ENCODE measurements around the gene E2F8. TPM values are rescaled to one million over a fixed set of nuclear protein-coding genes. Genes with fewer than 3 reads are reported as not detected.
"Not testable (repeated sequence)": the region's sequence is repeated elsewhere in the genome, so short reads cannot be mapped to it uniquely, and the experiment has no call there.

The E2F8 gene
- total and polyA plus RNA-seq, 2 donors (not counting 1 experiment from before 2014, with no cell fraction given) = 0.22 to 0.24 TPM

GRCh38 chr11:19258641-19259230 lies 18.0 kb upstream of the E2F8 start:
- DNase-seq (no peak), ATAC-seq (ENCODE audit: low read depth) (no peak)
- Mint-ChIP-seq H3K4me1 (no peaks in the 10 kb centered on the region), H3K27me3 (peaks cover 8% of the 10 kb centered on the region), H3K9me3 (ENCODE audit: insufficient read depth) (peaks cover 4% of the 10 kb centered on the region), H3K27ac (no peak overlapping the region), H3K4me3 (no peak overlapping the region)
- no peak overlapping the region for H3K4me2 ChIP-seq (replicated peaks; ENCODE audit: low read depth, low read length, poor library complexity, severe bottlenecking)
- no peaks in the 10 kb centered on the region for H3K36me3 ChIP-seq (replicated peaks in 1 of 2; ENCODE audit: control extremely low read depth in 1 of 2, control insufficient read depth in 1 of 2, extremely low read depth in 1 of 2, insufficient read depth in 2 of 2, low read length in 1 of 2)
- 81% methylated on average over 3 of the region's 4 CpGs for WGBS (ENCODE audit: insufficient coverage)
- H3K27me3 ChIP-seq (replicated peaks in 1 of 4; ENCODE audit: control extremely low read depth in 1 of 4, control insufficient read depth in 3 of 4, insufficient read depth in 4 of 4, low read length in 3 of 4) = peaks cover 0 to 2% (median 0%) of the 10 kb centered on the region in 4 experiments
- ChIA-PET CTCF (interaction anchor here (0.9 to 3.9 kb wide), 10 partner anchors 8 to 301 kb away, joined by 3 to 40 read pairs (median 6); no protein-coding TSS in a partner anchor), POLR2A (no interaction called here)
- H3K4me3 ChIP-seq (ENCODE audit: control extremely low read depth in 1 of 5, extremely low read depth in 1 of 5, insufficient read depth in 1 of 5, low read depth in 2 of 5, low read length in 4 of 5) = no peak overlapping the region
- H4K20me1 ChIP-seq (ENCODE audit: control insufficient read depth, insufficient read depth, low read length, poor library complexity, severe bottlenecking) = no peaks in the 10 kb centered on the region
- intact Hi-C loops (cut with micrococcal nuclease) = loop anchor here (2.0 kb wide), 1 partner anchor 18 kb away; the partner anchor contains the start of gene E2F8
- no peak overlapping the region for H2AFZ ChIP-seq (ENCODE audit: insufficient read depth, low read depth, low read length, poor library complexity, severe bottlenecking)
- H3K27ac ChIP-seq (ENCODE audit: low read length in 2 of 2) = no peak overlapping the region
- no peaks in the 10 kb centered on the region for H3K4me1 ChIP-seq (ENCODE audit: control insufficient read depth in 2 of 2, insufficient read depth in 2 of 2, low read length in 2 of 2)
- no peak overlapping the region for H3K9ac ChIP-seq (ENCODE audit: low read length)
- no peak for TF ChIP-seq CTCF (IDR thresholded peaks at IDR 0.05)
- TF ChIP-seq EZH2 (IDR thresholded peaks at IDR 0.05; ENCODE audit: borderline replicate concordance, insufficient read depth, low read depth, low read length, poor library complexity, severe bottlenecking) = no peak
- H3K79me2 ChIP-seq (ENCODE audit: control insufficient read depth, insufficient read depth, low read length) = no peaks in the 10 kb centered on the region
- H3K9me3 ChIP-seq (ENCODE audit: control extremely low read depth in 1 of 3, control insufficient read depth in 2 of 3, insufficient read depth in 1 of 3, low read length in 2 of 3) = peaks cover 0 to 2% (median 0%) of the 10 kb centered on the region in 3 donors

GRCh38 chr11:19254441-19254840 lies 13.7 kb upstream of the E2F8 start:
- H3K9me3 ChIP-seq (ENCODE audit: control extremely low read depth in 1 of 3, control insufficient read depth in 2 of 3, insufficient read depth in 1 of 3, low read length in 2 of 3); ATAC-seq (ENCODE audit: low read depth); H3K36me3 ChIP-seq (replicated peaks in 1 of 2; ENCODE audit: control extremely low read depth in 1 of 2, control insufficient read depth in 1 of 2, extremely low read depth in 1 of 2, insufficient read depth in 2 of 2, low read length in 1 of 2); H3K4me1 ChIP-seq (ENCODE audit: control insufficient read depth in 2 of 2, insufficient read depth in 2 of 2, low read length in 2 of 2); H3K4me2 ChIP-seq (replicated peaks; ENCODE audit: low read depth, low read length, poor library complexity, severe bottlenecking); H3K27me3 ChIP-seq (replicated peaks in 1 of 4; ENCODE audit: control extremely low read depth in 1 of 4, control insufficient read depth in 3 of 4, insufficient read depth in 4 of 4, low read length in 3 of 4); H3K4me1 Mint-ChIP-seq; H3K79me2 ChIP-seq (ENCODE audit: control insufficient read depth, insufficient read depth, low read length); H3K9ac ChIP-seq (ENCODE audit: low read length); H3K27ac ChIP-seq (ENCODE audit: low read length in 2 of 2); H4K20me1 ChIP-seq (ENCODE audit: control insufficient read depth, insufficient read depth, low read length, poor library complexity, severe bottlenecking); intact Hi-C loops (cut with micrococcal nuclease); CTCF ChIA-PET; H3K4me3 Mint-ChIP-seq; H3K27me3 Mint-ChIP-seq; POLR2A ChIA-PET; H3K9me3 Mint-ChIP-seq (ENCODE audit: insufficient read depth); DNase-seq; H2AFZ ChIP-seq (ENCODE audit: insufficient read depth, low read depth, low read length, poor library complexity, severe bottlenecking); H3K27ac Mint-ChIP-seq; H3K4me3 ChIP-seq (ENCODE audit: control extremely low read depth in 1 of 5, extremely low read depth in 1 of 5, insufficient read depth in 1 of 5, low read depth in 2 of 5, low read length in 4 of 5): not testable (repeated sequence)
- 90% methylated on average over 2 of the region's 3 CpGs for WGBS (ENCODE audit: insufficient coverage)

Data from B cell (primary cell).